NCI-H1105 (cell line): ENCODE data around the gene SH2D4B.

Source experiments
- DNase-seq: peaks from one replicate; lab custom pipeline; 2025; lab: John Stamatoyannopoulos, UW

The SH2D4B gene

GRCh38 chr10:80537736-80538480, at the start of gene SH2D4B:
Gene SH2D4B (plus strand): TSS chr10:80537902. CDS start chr10:80538332, 430 bp downstream.
- DNase-seq, result no peak

GRCh38 chr10:80488539-80489066, 49.1 kb upstream of the SH2D4B start:
- no peak for DNase-seq

- no peak for DNase-seq
Observed at GRCh38 chr10:80489371-80490112, 48.2 kb upstream of the SH2D4B start.

- no peak for DNase-seq
Observed at GRCh38 chr10:80491251-80492102, 46.2 kb upstream of the SH2D4B start.

- no peak for DNase-seq
Observed at GRCh38 chr10:80492848-80493521, 44.7 kb upstream of the SH2D4B start.

GRCh38 chr10:80493522-80494051, 44.1 kb upstream of the SH2D4B start:
- no peak for DNase-seq

- no peak for DNase-seq
Observed at GRCh38 chr10:80496555-80497172, 41.0 kb upstream of the SH2D4B start.

- no peak for DNase-seq
Observed at GRCh38 chr10:80497187-80498077, 40.3 kb upstream of the SH2D4B start.

- DNase-seq, result no peak
Observed at GRCh38 chr10:80498078-80498832, 39.4 kb upstream of the SH2D4B start.

GRCh38 chr10:80498833-80499741, 38.6 kb upstream of the SH2D4B start:
- no peak for DNase-seq

GRCh38 chr10:80500572-80501380, 36.9 kb upstream of the SH2D4B start:
- DNase-seq, result no peak

GRCh38 chr10:80501381-80501912, 36.3 kb upstream of the SH2D4B start:
- no peak for DNase-seq

- DNase-seq, result no peak
Observed at GRCh38 chr10:80501913-80502521, 35.7 kb upstream of the SH2D4B start.

GRCh38 chr10:80502621-80503583, 34.8 kb upstream of the SH2D4B start:
- no peak for DNase-seq

GRCh38 chr10:80503584-80504157, 34.0 kb upstream of the SH2D4B start:
- no peak for DNase-seq
